HepG2 (cell line): ENCODE data around the gene NOL4L. TPM values are rescaled to one million over a fixed set of nuclear protein-coding genes. Genes with fewer than 3 reads are reported as not detected.

ENCODE experiments used
- AHR ChIP-seq: IDR thresholded peaks from 2 replicates; pipeline ENCODE4 v1.6.1; 2018; ENCODE audit warnings: missing genetic modification reagents, missing compliant biosample characterization
- CBX5 ChIP-seq: sonication (generic); formaldehyde crosslinking; IDR thresholded peaks from 2 replicates; pipeline ENCODE4 v1.4.0; 2020; ENCODE audit warnings: missing genetic modification reagents, borderline replicate concordance
- GATAD2A ChIP-seq: IDR thresholded peaks from 2 replicates; pipeline ENCODE4 v1.6.1; 2016
- LCORL ChIP-seq, 2 experiments: fragments of 450-650 bp in 1 of 2; sonication (generic) in 1 of 2; formaldehyde crosslinking in 1 of 2; IDR thresholded peaks; 2 replicates each; pipeline versions ENCODE4 v1.5.0 to v1.6.1; 2017 to 2020; ENCODE audit warnings: antibody characterized with exemption in 1 of 2, missing genetic modification reagents in 1 of 2
- MAF1 ChIP-seq: sonication (generic); formaldehyde crosslinking; IDR thresholded peaks from 2 replicates; pipeline ENCODE4 v1.5.0; 2020; ENCODE audit warnings: missing genetic modification reagents, borderline replicate concordance
- MBD4 ChIP-seq: IDR thresholded peaks from 2 replicates; pipeline ENCODE4 v1.6.1; 2012; ENCODE audit warnings: low read length, inconsistent platforms, borderline replicate concordance
- MIER2 ChIP-seq: IDR thresholded peaks from 2 replicates; pipeline ENCODE4 v1.6.1; 2016; ENCODE audit warnings: missing biosample characterization, missing genetic modification reagents
- NCOA1 ChIP-seq: sonication (generic); formaldehyde crosslinking; IDR thresholded peaks from 2 replicates; pipeline ENCODE4 v1.9.0; 2021; ENCODE audit warnings: missing genetic modification reagents
- NFIB ChIP-seq: sonication (generic); formaldehyde crosslinking; IDR thresholded peaks from 2 replicates; pipeline ENCODE4 v1.9.0; 2021; ENCODE audit warnings: missing genetic modification reagents, mild to moderate bottlenecking, borderline replicate concordance
- PRMT3 ChIP-seq: sonication (generic); formaldehyde crosslinking; IDR thresholded peaks from 2 replicates; pipeline ENCODE4 v1.8.1; 2022; ENCODE audit warnings: low read depth, mild to moderate bottlenecking, moderate library complexity, missing genetic modification reagents, borderline replicate concordance
- SYNCRIP ChIP-seq: fragments of 200-400 bp; formaldehyde crosslinking; IDR thresholded peaks from 2 replicates; pipeline ENCODE4 v1.6.1; 2018; ENCODE audit warnings: mild to moderate bottlenecking, low read depth, low read length; ENCODE audit not compliant: insufficient read depth
- TP53 ChIP-seq: sonication (generic); formaldehyde crosslinking; conservative IDR thresholded peaks from 2 replicates; pipeline ENCODE4 v1.4.0; 2020; ENCODE audit warnings: missing genetic modification reagents
- ZMAT3 ChIP-seq: sonication (generic); formaldehyde crosslinking; conservative IDR thresholded peaks from 2 replicates; pipeline ENCODE4 v1.7.0; 2021; ENCODE audit warnings: missing genetic modification reagents
- ZMYM3 ChIP-seq: sonication (generic); formaldehyde crosslinking; IDR thresholded peaks from 2 replicates; pipeline ENCODE4 v1.5.1; 2020; ENCODE audit warnings: mild to moderate bottlenecking, missing genetic modification reagents
- ZNF136 ChIP-seq: sonication (generic); formaldehyde crosslinking; IDR thresholded peaks from 2 replicates; pipeline ENCODE4 v1.8.1; 2022; ENCODE audit warnings: low read depth, mild to moderate bottlenecking, moderate library complexity, missing genetic modification reagents
- ZNF563 ChIP-seq: sonication (generic); formaldehyde crosslinking; IDR thresholded peaks from 2 replicates; pipeline ENCODE4 v1.8.0; 2022; ENCODE audit warnings: mild to moderate bottlenecking, moderate library complexity, missing genetic modification reagents
- polyA plus RNA-seq, 8 experiments: library from polyadenylated mRNA; depleted of rRNA in 3 of 8; stranded (reverse) in 7 of 8; unstranded in 1 of 8; fragments of >200 nt; fragmentation: Illumina TruSeq in 4 of 8; extraction: Trizol in 4 of 8; gene quantifications; 2 replicates each; pipeline versions ENCODE4 v1.2.1 to v1.2.3, GENCODE V29; 2011 to 2016; ENCODE audit warnings: low read depth in 4 of 8, missing spikeins in 1 of 8, mixed read lengths in 1 of 8; ENCODE audit not compliant: insufficient read depth in 1 of 8
- total RNA-seq, 5 experiments: library from RNA; depleted of rRNA; stranded (reverse); fragments of >200 nt; fragmentation: Illumina TruSeq; extraction: Trizol; gene quantifications; 2 replicates each; pipeline ENCODE4 v1.2.3, GENCODE V29; 2016; ENCODE audit warnings: low read depth in 1 of 5
- TF ChIP-seq, protein P1 (sequence below), 2 experiments: fragments of 450-650 bp in 1 of 2; sonication (generic) in 1 of 2; formaldehyde crosslinking in 1 of 2; IDR thresholded peaks; 2 replicates each; pipeline versions ENCODE4 v1.6.1 to v1.8.0; 2016 to 2022; ENCODE audit warnings: antibody characterized with exemption in 1 of 2, mild to moderate bottlenecking in 1 of 2, missing genetic modification reagents in 1 of 2
- TF ChIP-seq, protein P2 (sequence below): sonication (generic); formaldehyde crosslinking; IDR thresholded peaks from 2 replicates; pipeline ENCODE4 v1.4.0; 2020; ENCODE audit warnings: missing genetic modification reagents, borderline replicate concordance

Gene NOL4L
- total and polyA plus RNA-seq, 2 of the 13 experiments (the other 11 are each of a cell fraction or from before 2014, with no cell fraction given) = 16.6 to 35.4 TPM

DNA sequence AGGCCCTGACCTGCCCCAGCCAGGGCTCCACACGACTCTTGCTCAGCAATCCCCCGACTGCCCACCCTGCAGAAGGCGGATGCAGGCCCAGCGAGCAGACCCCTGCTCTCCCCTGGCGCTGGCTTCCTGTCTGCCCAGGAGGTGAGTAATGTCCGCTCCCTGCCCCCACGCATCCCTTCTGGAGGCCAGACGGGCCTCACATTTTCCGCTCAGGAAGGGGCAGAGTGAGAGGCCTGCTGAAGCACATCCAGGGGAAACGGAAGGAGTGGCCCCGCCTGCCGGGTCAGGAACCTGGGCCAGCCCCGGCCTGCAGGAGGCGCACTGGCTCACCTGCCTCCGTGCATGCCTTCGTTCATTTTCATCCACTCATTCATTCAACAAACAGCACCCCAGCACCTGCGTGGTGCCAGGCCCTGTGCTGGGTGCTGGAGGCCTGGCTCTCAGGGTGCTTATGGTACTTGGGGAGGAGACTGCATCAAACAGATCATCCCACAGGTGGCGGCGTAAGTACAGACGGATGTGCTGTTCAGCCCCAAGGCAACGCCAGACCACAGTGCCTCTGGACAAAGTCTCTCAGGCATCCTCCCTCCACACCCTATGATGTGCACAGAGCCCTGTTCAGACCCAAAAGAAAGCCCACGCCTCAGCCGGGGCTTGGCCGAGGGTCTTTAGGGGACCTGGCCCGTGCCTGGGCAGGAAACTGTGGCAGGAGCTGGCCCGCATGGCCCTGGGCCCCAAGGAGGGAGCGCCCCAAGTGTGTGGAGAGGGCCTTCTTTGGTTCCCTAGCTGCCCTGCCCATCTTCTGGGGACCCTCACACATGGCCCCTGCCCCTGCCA, 114.9 kb downstream of the NOL4L start (continued):
- TF ChIP-seq ZMAT3 (CRISPR knock-in tag) (no peak), CBX5 (CRISPR knock-in tag) (0 out of 2 replicates have a peak, but pooled peaks have one; percentile 31), MAF1 (CRISPR knock-in tag) (0 out of 2 replicates have a peak, but pooled peaks have one; percentile 39), ZMYM3 (CRISPR knock-in tag) (peak; percentile 54), LCORL (IDR thresholded peaks at IDR 0.05) (no peak), LCORL (CRISPR knock-in tag; IDR thresholded peaks at IDR 0.05) (peak; percentile 56; the same call in 1 of the 2 replicates), NCOA1 (peak; percentile 32; the same call in 1 of the 2 replicates), MIER2 (CRISPR knock-in tag) (no peak), PRMT3 (CRISPR knock-in tag) (0 out of 2 replicates have a peak, but pooled peaks have one; percentile 42), SYNCRIP (no peak), AHR (CRISPR knock-in tag) (no peak; the same call in 1 of the 2 replicates), NFIB (CRISPR knock-in tag) (no peak), ZNF136 (no peak), TP53 (CRISPR knock-in tag) (0 out of 2 replicates have a peak, but pooled peaks have one; percentile 61), GATAD2A (no peak), ZNF563 (CRISPR knock-in tag) (0 out of 2 replicates have a peak, but pooled peaks have one; percentile 19), MBD4 (no peak)
- TF ChIP-seq, protein P1, sequence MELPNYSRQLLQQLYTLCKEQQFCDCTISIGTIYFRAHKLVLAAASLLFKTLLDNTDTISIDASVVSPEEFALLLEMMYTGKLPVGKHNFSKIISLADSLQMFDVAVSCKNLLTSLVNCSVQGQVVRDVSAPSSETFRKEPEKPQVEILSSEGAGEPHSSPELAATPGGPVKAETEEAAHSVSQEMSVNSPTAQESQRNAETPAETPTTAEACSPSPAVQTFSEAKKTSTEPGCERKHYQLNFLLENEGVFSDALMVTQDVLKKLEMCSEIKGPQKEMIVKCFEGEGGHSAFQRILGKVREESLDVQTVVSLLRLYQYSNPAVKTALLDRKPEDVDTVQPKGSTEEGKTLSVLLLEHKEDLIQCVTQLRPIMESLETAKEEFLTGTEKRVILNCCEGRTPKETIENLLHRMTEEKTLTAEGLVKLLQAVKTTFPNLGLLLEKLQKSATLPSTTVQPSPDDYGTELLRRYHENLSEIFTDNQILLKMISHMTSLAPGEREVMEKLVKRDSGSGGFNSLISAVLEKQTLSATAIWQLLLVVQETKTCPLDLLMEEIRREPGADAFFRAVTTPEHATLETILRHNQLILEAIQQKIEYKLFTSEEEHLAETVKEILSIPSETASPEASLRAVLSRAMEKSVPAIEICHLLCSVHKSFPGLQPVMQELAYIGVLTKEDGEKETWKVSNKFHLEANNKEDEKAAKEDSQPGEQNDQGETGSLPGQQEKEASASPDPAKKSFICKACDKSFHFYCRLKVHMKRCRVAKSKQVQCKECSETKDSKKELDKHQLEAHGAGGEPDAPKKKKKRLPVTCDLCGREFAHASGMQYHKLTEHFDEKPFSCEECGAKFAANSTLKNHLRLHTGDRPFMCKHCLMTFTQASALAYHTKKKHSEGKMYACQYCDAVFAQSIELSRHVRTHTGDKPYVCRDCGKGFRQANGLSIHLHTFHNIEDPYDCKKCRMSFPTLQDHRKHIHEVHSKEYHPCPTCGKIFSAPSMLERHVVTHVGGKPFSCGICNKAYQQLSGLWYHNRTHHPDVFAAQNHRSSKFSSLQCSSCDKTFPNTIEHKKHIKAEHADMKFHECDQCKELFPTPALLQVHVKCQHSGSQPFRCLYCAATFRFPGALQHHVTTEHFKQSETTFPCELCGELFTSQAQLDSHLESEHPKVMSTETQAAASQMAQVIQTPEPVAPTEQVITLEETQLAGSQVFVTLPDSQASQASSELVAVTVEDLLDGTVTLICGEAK (IDR thresholded peaks at IDR 0.05) = no peak
- TF ChIP-seq, protein P1 (CRISPR knock-in tag; IDR thresholded peaks at IDR 0.05) = no peak
- TF ChIP-seq, protein P2, sequence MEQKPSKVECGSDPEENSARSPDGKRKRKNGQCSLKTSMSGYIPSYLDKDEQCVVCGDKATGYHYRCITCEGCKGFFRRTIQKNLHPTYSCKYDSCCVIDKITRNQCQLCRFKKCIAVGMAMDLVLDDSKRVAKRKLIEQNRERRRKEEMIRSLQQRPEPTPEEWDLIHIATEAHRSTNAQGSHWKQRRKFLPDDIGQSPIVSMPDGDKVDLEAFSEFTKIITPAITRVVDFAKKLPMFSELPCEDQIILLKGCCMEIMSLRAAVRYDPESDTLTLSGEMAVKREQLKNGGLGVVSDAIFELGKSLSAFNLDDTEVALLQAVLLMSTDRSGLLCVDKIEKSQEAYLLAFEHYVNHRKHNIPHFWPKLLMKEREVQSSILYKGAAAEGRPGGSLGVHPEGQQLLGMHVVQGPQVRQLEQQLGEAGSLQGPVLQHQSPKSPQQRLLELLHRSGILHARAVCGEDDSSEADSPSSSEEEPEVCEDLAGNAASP (CRISPR knock-in tag) = 0 out of 2 replicates have a peak, but pooled peaks have one; percentile 24
